Lung microvascular endothelial cell (primary cell): Measurements from ENCODE around the gene FBH1. TPM values are rescaled to one million over a fixed set of nuclear protein-coding genes. Genes with fewer than 3 reads are reported as not detected.
"Not testable (repeated sequence)": the region's sequence is repeated elsewhere in the genome, so short reads cannot be mapped to it uniquely, and the experiment has no call there.

Experiments used
- DNase-seq, 2 donors: peaks; one replicate each; pipeline versions ENCODE4 v3.0.0 to v3.0.0-alpha.2; 2010; ENCODE audit warnings: low read depth in 2 of 2
- total RNA-seq: library from RNA; depleted of rRNA; stranded (reverse); fragments of >200 nt; gene quantifications from 2 replicates; pipeline ENCODE4 v1.2.1, GENCODE V29; 2014

Gene FBH1
- 62.5 and 92.5 TPM in 2 replicates for total RNA-seq

DNA sequence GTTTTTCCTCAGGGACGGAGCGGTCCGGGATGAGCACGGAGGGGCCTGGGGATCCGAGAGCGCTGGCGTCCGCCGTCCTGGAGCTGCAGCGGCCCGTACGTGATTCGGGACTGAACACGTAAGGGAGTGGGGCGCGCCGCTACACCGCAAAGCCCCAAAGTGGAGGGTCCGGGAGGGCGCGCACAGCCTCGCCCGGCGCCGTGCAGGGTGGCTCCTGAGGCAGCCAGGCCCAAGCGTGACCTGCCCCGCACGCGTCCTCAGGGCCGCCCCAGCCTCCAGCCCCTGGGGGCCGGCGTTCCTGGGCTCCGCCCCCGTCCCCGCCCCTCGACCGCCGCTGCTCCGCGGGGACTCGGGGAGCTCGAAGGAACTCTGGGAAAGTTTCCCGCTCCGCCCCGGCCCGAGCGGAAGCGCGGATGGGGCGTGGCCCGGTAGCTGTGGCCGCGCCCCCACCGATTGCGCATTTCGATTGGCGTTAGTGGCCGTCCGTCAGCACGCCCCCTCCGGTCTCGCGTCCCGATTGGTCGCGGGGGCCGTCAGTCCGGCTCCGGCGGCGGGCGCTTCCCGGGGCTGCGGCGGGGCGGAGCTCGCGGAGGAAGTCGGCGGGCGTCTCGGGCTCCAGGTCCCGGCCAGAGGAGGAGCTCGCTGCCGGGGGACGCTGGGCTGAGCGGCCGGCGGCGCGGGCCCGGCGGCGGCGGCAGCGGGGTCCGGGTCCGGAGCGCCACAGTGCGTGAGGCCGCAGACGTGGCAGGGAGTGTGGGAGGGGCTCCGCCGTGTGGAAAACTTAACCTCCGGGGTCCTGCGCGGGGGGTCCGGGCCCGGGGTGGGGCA lies at the start of gene FBH1, which contains the start of gene ANKRD16:
FBH1 (plus strand) TSS at position 620 of the 828 bp plus-strand sequence; CDS start at position 723, 103 bp downstream.
ANKRD16 (minus strand) TSS at position 270 of the 828 bp plus-strand sequence. CDS start 539 bp downstream, outside the sequence.
- peak; percentile 99 to 100 for DNase-seq

DNA sequence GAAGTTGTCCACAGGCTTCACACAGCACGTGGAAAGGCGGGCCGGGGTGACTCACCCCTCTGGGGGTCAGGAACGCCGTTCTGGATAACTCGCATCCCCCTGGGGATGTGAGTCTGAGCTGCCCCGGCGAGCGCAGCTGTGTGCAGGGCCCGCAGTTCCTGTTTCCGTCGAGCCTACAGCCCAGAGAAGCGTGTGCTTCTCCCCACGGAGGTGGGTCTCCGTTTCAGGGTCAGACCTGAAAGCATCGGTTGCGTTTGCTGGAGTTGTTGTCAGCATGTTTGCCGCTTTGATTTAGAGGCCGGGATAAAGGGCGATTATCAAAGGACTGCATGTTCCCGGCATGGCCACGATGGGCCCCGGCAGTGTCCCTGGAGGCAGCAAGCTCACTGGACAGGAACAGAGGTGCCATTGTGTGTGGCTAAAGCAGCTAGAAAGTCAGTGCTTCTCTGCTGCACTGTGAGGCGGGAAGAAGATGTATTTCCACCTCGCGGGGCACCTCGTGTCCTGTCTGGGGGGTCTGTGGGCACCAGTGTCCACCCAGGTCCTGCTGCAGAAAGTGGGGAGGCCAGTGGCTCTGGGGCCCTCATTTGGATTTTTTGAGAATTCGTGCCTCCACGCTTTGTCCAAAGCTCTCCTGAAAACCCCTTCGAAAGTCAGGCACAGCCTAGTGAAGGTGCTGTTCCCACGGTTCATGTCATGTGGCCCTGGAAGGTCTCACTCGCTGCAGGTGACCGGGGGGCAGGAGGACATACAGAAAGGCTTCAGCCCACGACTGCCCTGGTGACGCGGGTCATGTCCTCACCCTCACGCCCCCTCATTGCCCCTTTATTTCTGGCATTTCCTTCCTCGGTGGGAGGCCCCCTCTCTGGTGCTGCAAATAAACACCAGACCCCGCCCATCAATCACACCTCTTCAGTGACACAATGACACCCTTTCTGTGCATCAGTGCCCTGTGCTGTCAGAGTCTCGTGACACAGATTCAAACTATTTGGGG lies 49.4 kb upstream of the FBH1 start:
- peak; percentile 15 to 23 for DNase-seq

DNA sequence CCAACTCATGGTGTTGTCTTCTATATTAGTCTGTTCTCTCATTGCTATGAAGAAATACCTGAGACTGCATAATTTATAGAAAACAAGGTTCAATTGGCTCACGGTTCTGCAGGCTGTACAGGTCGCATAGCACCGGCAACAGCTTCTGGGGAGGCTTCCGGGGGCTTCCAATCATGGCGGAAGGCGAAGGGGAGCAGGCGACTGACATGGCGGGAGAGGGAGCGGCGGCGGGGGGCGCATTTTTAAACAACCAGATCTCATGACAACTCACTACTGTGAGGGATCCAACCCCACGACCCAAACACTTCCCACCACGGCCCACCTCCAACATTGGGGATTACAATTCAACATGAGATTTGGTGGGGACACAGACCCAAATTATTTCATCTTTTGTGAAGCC lies 48.1 kb upstream of the FBH1 start:
- no peak for DNase-seq

DNA sequence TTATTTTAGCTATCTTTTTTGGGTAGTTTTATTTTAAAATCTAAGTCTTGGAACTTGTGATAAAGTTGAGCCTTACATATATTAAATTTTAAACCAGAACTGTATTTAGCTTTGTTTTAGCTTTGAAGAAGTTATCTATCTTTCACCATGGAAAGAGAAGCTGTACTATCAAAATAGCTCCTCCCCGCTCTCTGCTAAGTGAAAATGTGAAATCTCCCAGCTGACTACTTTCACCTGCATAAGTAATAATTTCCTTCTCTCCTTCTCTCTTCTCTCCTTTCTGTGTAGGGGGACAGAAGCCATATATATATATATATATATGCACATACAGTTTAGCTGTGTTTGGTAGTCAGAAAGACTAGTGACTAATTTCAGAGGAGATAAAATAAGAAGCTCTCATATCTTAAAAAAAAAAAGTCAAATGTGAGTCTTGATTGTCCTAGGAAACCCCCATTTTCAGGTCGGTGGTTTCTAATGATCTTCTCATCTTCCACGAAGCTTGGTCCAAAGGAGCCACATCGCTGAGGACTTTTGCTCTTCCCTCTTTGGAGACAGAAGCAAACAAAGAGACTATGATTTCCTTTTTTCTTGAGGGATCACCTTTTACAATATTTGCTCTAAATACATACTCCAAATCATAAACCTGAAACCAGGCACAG lies 46.2 kb upstream of the FBH1 start:
- no peak for DNase-seq

DNA sequence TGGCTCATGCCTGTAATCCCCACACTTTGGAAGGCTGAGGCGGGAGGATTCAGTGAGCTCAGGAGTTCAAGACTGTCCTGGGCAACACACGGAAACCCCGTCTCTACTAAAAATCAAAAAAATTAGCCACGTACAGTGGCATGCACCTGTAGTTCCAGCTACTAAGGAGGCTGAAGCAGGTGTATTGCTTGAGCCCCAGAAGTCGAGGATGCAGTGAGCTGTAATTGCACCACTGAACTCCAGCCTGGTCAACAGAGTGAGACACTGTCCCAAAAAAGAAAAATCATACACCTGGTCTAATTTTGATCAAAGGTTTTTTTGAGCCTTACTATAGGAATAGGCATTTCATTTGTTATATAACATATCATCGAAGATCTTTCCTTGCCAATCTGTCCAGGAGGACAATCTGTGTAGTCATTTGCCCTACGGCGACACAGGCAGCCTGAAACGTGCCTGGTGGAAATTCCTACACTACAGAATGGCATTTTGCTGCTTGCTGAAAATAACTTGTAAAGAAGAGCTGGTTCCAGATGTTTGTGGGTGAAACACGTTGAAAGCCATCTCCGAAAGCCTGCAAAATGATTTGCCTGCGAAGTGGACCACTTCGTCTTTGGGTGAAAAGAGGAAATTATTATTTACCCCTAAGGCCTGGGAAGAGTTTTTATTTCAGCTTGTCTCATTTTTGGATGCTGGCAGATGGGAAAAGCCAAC lies 45.5 kb upstream of the FBH1 start:
- no peak for DNase-seq

DNA sequence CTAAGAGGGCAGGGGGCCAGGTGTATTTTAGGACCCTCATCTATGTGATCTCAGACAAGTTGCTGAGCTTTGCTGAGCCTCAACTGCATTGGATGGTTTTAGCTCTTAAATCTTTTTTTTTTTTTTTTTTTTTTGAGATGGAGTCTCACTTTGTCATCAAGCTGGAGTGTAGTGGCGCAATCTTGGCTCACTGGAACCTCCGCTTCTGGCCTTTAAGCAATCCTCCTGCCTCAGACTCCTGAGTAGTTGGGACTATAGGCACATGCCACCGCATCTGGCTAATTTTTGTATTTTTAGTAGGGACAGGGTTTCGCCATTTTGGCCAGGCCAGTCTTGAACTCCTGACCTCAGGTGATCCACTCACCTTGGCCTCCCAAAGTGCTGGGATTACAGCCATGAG lies 43.4 kb upstream of the FBH1 start:
- not testable (repeated sequence) for DNase-seq

DNA sequence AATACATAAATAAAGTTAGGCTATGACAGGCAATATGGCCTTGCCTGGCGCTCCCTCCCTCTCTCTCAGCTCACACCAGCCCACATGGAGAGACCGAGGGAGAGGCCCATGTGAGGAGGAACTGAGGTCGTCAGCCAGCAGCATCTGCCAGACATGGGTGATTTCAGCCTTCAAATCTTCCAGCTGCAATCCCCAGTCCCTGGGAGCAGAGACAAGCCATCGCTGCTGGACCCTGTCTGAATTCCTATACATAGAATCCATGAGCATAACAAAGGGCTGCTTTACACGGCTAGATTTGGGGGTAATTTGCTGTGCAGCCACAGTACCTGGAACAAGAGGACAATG lies 35.9 kb upstream of the FBH1 start:
- DNase-seq, result no peak

DNA sequence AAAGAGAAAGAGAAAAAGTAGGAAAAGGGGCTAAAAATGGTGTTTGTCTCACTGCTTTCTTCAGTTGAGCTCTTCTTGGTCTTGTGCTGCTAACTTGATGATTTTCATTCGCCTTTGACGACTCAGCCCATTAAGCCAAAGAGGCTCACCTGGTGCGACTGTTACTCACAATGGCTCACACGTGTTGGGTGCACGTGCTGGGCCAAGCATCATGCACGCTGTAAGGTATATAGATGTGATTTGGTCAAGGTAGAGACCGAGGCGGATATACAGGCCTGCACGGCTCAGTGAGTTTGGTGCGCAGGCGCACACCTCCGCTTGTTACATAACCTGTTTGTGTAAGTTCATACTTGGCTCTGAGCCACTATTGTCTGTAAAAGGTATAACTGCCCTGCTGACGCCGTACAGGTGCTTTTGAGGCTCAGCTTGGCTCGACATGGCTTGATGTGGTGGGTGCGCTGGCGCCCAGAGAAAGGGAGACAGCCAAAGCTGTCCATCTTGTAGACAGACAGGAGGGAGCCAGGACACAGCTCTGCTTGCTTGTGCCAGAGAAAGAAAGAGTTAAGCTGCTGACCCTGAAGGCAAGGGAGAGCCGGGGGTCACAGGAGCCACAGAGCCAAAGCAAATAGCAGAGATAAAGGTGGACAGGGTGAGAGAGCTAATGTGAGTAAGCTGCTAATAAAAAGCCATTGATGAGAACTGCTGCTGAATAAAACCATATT lies 33.9 kb upstream of the FBH1 start:
- no peak for DNase-seq

DNA sequence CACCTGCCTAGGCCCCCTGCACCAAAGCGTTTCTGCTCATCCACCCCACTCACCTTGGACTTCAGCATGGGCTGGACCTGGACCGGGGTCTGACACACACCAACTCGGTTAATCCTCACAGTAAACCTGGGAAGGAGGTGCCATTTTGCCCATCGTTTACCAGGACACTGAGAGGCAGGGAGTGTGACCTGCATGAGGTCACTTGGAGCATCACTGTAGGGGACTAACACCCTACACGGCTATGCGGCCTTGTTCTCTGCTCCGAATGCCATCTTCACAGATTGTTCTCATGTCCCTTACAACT lies 33.4 kb upstream of the FBH1 start:
- no peak for DNase-seq

DNA sequence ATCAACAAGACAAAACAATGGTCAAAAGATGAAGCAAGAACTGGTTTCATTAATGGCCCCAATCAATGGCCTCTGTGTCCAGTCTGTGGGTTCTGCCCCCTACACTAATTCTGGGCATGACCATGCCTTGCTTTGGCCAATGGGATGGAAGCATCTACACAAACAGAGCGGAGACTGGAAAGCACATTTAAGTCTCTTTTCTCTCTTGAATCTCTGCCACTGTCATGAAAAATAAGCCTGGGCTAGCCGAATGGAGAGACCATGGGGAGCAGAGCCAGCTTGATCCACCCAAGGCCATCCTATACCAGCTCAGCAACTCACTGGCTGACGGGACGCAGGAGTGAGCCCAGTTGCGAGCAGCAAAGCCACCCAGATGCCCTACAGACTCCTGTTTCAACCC lies 31.2 kb upstream of the FBH1 start:
- no peak for DNase-seq

DNA sequence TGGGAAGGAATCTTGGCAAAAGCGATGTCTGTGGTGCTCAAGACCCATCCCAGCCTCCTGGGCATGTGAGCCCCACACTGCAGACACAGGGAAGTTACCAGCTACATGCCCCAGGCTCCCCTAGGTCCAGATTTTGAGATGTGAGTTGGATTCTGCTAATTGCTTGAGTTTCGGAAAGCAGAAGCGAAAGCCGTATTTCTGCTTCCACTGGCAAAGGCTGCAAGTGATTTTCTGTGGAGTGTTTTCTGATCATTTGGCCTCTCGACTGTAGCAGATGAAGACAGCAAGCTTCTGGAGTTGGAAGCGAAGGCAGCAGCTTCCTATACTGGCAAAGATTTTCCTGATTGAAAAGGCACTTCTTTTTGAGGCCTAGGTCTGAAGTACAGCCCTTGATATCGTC lies 30.0 kb upstream of the FBH1 start:
- no peak for DNase-seq

DNA sequence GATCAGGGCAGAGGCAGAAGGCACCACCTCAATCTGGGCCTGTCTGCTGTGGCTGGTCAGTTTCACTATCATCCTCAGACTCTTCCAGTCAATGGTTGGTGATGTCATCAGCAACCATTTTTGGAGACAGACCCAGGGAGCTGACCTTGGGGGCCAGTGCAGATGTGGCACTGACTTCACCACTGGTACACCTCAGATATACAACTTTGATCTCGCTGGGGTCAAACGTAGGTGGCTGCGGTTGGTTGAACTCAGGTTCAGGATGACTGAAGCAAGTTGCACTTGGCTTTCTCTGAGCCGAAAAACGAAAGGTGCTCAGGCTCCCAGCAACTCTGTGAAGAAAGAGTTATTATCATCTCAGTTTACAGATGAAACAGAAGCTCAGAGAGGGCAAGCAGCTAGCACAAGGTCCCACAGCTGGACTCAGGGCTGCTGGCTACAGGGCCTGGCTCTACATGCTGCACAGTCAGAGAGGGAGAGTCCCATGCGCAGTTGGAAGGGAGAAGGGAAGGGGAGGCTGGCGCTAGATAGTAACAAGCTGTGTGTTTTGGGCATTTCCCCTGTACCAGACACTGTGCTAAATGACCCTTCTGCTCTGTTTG lies 27.6 kb upstream of the FBH1 start:
- DNase-seq, result no peak

DNA sequence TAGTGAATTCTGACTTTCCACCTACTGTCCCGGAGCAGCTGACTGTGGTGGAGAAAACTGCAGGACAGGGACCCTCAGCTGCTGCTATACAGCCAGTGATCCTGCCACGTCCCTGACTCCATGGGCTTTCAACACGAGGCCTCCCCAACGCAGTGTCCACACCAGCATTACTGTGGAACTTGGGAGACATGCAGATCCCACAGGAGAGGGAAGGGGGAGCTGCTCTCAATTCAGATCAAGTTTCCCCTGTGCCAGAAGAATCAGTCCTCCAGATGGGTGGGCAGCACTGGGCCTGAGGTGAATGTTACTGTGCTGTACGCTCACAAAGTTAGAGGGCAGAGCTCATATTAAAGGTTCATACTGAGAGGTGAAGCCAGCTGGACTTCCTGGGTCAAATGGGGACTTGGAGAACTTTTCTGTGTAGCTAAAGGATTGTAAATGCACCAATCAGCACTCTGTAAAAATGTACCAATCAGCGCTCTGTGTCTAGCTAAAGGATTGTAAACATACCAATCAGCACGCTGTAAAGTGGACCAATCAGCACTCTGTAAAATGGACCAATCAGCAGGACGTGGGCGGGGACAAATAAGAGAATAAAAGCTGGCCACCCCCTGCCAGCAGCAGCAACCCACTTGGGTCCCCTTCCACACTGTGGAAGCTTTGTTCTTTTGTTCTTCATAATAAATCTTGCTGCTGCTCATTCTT lies 26.9 kb upstream of the FBH1 start:
- not testable (repeated sequence) for DNase-seq

DNA sequence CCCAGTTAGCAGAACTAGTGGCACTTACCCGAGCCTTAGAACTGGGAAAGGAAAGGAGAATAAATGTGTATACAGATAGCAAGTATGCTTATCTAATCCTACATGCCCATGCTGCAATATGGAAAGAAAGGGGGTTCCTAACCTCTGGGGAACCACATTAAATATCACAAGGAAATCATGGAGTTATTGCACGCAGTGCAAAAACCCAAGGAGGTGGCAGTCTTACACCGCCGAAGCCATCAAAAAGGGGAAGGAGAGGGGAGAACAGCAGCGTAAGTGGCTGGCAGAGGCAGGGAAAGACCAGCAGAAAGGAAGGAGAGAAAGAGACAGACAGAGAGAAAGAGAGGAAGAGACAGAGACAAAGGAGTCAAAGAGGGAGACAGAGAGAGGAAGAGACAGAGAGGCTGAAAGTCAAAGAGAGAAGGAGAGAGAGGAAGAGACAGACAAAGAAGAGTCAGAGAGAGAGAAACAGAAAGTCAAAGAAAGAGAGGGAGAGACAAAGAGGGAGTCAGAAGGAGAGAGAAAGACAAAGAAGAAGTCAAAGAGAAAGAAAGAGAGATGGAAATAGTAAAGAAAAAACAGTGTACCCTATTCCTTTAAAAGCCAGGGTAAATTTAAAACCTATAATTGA lies 23.5 kb upstream of the FBH1 start:
- not testable (repeated sequence) for DNase-seq

DNA sequence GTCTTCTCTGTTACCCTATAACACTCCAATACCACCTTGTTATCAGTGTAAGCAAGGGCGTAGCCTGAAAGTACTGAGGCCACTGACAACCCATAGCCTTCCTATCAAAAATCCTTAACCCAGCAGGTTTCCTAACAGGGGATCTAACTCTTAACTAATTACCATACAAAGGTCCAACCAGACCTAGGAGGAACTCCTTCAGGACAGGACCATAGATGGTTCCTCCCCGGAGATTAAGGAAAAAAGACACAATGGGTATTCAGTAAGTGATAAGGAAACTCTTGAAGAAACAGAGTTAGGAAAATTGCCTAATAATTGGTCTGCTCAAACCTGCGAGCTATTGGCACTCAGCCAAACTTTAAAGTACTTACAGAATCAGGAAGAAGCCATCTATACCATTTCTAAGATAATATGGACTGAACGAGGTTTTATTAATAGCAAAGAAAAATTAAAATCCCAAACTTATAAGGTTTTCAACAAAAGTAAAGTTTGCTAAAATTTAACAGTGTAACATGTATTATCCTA lies 22.9 kb upstream of the FBH1 start:
- DNase-seq, result not testable (repeated sequence)

DNA sequence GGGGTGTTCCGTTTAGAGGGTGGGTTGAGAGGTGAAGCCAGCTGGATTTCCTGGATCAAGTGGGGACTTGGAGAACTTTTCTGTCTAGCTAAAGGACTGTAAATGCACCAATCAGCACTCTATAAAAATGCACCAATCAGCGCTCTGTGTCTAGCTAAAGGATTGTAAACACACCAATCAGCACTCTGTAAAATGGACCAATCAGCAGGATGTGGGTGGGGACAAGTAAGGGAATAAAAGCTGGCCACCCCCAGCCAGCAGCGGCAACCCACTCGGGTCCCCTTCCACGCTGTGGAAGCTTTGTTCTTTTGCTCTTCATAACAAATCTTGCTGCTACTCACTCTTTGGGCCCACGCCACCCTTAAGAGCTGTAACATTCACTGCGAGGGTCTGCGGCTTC lies 21.7 kb upstream of the FBH1 start:
- DNase-seq, result not testable (repeated sequence)

DNA sequence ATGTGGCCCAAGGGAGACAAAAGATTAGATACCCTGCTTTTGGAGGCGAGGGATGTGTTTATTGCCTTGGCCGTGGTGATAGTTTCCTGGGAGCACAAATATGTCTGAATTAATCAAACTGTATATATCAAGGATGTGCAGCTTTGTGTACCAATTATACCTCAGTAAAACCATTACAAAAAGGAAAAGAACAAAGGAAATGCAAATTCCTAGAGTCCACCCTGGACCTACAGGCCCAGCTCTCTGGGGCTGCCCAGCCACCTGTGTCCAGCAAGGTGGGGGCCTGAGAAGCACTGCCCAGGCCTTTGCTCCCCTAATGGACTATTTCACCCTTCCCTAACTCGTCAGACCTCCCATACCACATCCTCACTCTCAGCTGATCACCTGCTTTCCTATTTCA lies 20.9 kb upstream of the FBH1 start:
- no peak for DNase-seq

DNA sequence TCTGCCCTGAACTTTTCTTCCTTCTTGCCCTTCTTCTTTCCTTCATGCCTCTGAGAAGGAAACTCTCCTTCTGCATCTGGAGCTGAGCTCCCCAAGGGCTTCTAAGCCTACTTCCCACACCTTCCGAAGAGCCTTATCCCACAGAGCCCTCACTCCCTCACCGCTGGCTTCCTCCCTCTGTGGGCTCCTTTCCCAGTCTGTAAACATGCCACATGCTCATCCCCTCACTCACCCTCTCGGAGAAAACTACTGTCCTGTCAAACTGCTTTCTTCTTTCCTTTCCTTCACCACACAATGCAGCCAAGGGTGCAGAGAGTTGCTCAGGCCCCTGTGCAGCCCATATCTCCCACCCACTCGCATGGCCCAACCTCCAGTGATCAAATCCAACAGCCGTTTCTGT lies 18.4 kb upstream of the FBH1 start:
- no peak for DNase-seq

DNA sequence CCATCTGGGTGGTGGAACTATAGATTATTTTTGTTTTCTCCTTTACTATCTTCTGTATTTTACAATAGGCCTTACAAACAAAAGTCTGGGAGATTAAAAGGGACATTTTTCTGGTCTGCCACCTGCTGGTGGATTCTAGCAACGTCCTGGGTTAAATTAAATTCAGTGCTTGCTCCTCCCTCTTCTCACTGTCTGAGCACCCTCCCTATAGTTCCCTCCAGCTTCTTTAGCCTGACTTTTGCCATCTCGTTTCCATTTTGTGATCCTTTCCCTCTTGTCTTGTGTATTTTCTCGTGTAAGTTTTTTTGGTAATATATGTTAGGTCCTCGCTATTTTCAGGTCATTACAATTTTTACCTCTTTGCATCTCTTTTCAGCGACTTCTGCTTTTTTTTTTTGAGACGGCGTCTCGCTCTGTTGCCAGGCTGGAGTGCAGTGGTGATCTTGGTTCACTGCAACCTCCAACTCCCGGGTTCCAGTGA lies 16.5 kb upstream of the FBH1 start:
- peak; percentile 73 to 81 for DNase-seq
